Eye (tissue), 1 donor: ENCODE results near the gene ANP32B.
"Not testable (repeated sequence)": the region's sequence is repeated elsewhere in the genome, so short reads cannot be mapped to it uniquely, and the experiment has no call there.

ENCODE experiments used
- DNase-seq: peaks from one replicate; pipeline ENCODE4 v3.0.0-alpha.2; 2015

The ANP32B gene

DNA sequence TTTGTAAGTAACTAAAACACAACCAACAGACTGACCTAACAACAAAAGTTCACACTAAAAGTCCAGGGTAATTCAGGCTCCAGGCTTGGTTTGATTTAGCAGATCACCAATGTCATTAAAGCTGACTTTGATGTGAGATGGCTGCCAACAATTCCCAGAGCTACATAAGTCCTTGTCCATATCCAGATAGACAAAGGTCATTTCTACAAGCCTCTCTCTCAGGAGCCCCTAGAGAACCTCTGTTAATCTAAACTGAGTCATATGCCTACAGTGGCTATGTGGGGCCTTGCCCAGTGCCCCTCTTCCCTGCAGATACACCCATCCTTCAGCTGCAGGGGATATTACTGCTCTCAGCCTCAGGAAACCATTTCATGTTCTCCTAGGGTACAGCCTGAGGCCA is 18.2 kb upstream of the ANP32B start:
- no peak for DNase-seq

DNA sequence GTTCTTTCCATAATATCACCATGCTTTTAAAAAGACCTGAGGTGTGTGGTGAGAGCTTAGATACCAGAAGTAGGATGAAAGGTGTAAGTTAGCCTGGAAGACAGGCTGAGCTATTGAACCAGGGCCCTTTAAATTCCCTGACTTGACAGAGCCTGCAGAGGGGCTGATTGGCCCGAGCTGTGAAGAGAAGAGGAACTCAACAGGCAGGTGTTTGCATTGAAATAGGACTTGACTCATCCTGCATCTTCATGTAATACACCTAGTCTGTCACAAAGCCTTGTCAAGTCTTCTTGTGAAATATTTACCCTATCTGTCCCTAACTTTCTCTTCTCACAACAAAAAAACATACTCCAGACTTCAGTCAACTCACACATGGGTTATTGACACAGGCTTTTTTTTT is 16.6 kb upstream of the ANP32B start:
- DNase-seq: no peak

DNA sequence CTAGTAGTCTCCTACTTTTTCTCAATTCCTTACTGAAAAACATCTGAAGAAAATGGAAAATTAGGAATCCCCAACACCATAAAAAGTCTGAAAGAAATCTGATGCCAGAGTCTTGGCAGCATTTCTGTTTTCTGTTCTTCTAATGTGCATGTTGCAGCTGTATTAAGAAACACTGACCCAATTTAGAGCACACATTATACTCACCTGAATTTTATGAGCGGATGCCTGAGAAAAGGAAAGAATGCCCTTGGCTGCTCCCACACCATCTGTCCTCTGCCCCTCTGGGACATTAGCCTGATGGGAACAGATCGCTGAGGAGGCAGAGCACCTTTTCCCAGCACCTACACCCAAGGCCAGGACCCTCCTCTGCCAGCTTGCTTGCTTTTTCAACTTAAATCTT is 14.1 kb upstream of the ANP32B start:
- no peak for DNase-seq

DNA sequence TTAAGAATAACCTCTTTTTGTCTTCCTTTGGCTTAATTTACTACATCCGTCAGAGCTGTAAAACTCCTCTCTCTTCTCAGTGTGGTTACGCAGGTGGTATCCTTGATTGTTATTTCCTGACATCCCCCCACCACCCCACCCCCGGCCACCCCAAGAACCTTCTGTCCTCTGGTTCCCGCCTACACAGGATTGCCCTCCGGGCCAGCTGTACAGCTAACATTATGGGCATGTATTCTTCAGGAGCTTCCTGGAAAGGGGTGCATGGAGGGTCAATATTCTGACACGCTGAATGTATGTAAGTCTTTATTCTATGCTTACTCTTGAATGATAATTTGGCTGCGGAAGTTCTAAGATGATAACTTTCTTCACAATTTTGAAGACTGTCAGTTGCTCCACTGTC is 13.0 kb upstream of the ANP32B start:
- DNase-seq: no peak

DNA sequence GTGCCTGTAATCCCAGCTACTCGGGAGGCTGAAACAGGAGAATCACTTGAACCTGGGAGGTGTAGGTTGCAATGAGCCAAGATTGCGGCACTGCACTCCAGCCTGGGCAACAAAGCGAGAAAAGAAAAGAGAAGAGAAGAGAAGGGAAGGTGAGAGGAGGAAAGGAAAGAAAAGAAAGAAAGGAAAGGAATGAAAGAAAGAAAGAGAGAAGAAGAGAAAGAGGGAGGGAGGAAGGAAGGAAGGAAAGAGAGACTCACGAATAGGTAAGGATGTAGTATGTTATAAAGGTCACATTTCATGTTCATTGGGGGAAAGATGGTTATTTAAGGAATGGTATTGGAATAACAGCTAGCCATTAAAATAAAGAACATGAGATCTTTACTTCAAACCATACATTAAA is 10.4 kb upstream of the ANP32B start:
- no peak for DNase-seq

DNA sequence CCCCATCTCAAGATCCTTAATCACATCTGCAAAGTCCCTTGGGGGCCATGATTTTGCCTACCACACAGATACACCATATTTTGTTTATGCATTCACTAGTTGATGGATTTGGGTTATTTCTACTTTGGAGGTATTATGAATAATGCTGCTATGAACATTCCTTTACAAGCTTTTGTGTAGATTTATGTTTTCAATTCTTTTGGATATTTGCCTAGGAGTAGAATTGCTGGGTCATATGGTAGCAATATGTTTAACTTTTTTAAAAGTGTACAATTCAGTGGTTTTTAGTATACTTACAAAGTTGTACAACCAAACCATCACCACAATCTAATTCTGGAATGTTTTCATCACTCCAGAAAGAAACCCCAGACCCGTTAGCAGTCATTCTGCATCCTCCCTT is 7.8 kb upstream of the ANP32B start:
- no peak for DNase-seq

DNA sequence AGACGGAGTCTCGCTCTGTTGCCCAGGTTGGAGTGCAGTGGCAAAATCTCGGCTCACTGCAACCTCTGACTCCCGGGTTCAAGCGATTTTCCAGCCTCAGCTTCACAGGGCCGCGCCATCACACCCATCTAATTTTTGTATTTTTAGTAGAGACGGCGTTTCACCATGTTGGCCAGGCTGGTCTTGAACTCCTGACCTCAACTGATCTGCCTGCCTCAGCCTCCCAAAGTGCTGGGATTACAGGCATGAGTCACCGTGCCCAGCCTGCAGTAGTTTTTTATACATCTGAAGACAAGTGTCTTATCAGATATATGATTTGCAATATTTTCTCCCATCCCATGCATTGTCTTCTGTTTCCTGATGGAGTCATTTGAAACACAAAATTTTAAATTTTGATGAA is 6.5 kb upstream of the ANP32B start:
- DNase-seq: not testable (repeated sequence)

DNA sequence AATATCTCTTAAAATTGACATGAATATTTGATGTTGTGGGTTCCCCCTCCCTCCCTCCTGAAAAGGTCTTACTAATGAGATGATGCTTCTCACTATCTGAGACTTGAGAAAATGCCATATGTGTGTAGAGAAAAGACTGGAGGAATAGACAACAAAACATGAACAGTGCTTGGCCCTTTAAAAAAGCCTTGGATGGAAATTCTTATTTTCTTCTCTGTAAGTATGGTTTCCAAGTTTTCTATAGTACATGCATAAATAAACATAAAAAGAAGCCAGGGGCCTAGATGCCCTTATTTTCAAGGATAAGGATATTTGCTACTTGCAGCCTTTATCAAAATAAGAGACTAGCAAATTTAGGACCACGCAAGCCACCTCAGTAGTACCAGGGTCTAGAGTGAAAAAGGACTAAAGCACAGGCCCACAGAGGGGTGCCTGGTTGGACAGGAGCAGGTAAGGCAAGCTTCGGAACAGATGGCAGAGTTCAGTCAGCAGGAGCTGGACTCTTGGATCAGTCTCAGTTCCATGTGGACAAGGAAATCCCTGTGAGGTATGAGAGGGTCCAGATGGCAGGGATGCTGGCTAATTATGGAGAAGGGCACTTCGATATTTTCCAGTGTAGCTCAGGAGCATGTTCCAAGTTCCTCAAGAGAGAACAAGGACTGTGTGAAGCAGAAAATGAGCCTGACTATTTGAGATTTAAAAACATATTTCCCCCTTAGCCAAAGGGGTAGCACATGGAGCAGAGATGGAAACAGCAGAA is 4.6 kb upstream of the ANP32B start:
- DNase-seq: peak; percentile 29

DNA sequence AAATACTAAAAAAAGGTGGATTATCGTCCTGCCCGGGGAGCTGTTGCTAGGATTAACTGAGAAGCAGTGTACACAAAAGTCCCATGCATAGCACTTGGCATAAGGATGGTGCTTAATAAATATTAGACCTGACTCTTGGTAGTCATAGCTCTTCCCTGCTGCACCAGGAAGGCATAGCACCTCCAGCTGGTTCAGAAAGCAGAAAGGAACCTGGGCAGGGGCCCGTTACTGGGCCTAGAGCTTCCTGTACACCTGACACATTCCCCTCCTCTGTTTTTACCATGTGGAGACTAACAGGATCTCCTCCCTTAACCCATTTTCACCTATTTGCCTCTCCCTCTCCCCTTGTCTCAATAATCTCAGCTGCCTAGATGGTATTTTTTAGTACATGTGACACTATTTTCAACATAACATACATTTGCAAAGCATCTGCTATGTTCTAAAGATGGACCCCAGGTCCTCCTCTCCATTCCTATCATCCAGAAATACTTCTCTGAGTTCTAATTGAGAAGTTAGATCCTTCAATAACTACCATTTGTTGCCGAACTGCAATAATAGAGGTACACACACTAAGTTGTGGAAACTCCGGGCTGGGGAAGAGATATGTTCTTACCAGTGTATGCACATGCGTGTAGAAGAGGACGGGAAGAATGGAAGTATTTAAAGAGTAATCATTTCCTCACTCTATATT is 3.2 kb upstream of the ANP32B start:
- no peak for DNase-seq

DNA sequence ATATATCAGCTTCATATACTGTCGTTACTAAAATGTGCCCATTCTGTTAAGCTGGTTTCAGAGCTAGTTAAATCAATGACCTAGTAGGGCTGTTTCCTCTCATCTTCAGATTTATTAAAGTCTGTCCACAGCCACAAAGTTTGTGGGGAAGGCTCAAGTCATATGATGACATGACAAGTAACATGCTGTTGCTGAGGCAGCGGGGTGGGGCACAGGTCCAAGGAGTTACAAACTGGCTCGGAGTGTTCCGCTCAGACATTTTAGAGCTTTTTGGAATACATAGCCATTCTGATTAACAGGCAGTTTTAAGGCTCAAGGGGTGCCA is 2.7 kb upstream of the ANP32B start:
- no peak for DNase-seq

DNA sequence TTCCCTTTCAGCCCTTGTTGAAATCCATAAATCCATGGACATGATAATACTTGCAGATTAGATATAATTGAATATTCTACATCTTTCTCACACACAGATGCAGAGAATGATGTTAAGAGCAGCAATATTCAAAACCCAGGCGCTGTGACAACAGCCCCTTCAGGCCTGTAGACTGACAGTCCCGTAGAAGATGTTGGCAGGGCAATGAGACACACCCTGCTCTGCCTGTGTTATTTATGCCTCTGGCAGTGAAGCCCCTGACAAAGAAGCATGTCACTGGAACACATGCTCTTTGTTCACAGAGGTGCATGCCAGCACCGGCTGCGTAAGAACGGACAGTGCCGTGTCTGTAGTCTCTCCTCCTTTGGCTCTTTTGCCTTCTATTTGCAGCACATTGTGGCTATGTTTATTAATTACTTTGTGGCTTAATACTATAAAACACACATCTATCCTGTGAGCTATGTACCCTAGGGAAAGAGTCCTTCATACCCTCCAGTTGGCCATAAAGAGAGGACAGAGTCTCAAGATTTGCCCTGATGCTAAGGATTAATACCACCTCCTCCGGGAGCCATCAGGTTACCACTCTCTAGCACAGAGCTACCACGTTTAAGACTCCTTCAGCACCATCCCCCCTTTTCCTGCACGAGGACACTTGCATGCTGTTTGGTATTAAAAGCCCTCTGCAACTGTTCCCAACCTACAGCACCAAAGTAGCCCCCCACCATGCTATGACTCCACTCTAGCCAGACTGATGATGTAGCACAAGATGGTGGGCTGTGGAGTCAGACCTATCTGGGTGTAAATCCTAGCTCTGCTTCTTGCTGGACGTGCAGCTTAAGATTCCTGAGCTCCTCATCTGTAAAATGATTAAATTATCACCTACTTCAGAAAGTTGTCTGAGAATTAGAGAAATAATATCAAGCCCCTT is 2.0 kb upstream of the ANP32B start:
- DNase-seq: peak; percentile 48

DNA sequence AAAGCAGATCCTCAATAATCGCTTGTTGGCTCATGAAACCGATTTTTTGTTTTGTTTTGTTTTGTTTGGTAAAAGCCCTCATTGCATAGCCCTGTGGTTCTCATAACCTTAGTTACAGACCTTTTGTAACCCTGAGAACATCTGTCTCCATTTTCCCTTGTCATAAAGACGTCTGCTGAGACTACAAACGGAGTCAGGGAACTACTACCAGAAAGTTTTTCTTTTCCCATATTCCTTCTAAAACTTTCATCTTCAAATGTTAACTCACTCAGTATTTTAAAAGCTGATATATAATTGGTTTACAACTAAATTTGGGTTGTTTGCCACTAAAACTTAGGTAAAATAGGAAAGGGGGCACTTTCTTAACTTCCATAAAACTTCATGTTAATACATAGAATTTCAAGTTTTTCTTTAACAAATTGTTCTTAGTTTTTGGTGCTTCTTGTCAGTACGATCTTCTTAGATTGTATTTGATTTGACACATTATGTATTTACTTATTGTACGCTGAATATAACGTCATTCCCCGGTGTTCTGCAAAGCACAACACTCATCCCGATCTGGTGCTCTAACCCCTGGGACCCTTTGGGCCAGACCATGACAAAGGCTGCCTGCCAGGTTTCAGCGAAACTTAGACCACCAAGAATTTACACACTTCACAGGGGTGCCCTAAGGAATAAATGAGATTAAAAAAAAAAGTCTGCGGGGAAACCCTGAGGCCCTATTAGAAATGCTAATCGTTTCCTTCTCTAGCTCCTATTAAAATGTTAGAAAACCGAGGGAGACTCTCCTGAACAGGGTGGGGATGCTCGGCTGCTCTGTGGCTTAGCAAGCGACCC is 1.1 kb upstream of the ANP32B start:
- DNase-seq: peak; percentile 38

DNA sequence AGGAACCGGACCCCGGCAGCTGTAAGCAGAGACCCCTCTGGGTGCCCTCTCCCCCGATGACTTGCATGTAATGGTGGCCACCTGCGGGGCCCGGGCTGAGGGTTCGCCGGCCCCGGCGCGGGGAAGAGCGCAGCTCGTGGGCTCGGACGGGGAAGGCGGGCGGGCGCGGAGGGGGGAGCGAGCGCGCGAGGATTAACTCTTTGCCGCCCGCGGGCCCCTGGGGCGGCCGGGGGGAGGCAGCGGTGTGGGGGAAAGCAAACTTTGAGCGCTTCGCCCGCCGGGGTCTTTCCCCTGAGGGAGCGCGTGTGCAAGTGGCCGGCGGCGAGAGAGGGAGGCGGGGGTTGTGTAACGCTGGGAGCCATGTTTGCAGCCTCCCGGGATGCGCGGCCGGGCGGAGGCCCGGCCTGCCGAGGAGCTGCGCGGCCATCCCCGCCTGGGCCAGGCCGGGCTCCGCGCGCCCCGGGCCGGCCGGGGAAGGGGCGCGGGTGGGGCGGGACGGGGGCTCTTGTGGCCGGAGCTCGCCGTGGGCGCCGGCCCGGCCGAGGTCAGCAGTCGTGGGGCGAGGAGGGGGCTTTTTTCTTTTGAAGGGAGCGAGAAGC is 547 bp downstream of the ANP32B start:
- peak; percentile 91 for DNase-seq

DNA sequence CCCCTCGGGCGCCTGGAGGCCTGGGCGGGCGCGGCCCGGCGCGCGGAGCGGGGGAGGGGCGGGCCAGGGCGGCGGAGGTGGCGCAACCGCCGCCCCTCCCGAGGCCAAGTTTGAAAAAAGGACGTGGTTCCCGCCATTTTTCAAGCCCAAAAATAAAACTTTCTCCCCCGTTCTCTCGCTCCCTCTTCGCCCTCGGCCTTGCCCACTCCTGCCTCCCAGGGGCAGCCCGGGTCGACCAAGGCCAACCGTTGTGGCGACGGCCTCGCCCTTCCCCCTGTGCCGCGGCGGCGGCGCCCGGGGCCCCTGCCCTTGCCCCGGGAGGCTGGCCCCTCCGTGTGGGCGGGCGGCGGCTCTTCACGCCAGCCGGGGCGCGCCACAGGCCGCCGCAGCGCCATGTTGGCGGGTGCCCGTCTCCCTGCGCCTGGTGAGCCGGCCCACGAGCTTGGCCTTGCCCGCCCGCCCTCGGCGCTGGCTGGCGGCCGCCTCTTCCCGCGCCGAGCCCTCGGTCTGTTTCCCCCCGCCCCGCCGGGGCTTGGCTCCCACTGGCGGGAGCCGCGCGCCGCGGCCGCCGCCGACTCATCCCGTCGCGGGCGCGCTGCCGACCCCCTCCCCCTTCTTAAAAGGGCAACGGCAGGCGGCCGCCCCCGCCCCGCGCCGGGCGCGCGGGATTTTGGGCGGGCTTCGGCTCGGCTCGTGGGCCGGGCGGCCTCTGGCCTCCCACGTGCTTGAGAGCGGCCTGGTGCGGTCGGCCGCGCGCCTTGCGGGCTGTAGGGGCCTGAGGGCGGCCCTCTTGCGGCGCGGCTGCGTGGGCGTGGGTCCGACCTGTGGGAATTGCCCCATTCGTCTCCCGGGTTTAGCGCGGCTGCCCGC is 1.3 kb downstream of the ANP32B start:
- peak; percentile 90 for DNase-seq

DNA sequence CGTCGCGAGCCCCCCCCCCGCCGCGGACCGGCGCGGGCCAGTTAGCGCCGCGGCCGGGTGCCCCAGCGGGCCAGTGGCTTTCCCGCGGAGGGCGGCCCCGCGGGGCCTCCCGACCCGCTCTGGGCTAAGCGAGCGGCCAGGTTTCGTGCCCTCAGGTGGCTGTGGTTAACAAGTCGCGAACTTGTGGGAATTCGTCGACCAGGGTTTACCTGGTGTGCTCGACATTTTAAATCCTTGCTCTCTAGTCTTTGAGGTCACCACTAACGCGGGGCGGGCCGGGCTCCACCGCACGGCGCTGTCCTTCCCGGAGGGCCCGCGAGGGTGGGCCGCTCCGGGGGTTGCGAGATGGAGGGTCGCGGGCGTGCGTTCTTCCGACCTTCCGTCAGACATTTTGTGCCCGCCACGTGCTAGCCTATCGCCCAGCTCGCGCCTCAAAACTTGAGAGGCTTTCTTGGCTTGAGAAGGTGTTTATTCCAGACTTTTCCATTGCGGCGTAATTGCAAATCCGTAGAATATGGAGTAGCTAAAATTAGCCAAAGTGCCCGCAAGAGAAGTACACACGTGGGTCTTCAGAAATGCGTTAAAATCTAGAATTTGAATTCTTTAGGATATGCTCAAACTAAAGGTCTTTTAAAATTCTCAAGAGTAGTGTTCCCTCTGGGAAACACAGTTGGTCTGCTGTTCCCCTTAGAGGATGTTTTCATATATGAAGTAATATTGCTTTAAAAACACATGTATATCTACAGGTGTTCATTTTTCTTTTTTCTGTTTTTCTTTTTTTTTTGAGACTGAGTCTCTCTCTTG is 2.1 kb downstream of the ANP32B start:
- DNase-seq: peak; percentile 78

DNA sequence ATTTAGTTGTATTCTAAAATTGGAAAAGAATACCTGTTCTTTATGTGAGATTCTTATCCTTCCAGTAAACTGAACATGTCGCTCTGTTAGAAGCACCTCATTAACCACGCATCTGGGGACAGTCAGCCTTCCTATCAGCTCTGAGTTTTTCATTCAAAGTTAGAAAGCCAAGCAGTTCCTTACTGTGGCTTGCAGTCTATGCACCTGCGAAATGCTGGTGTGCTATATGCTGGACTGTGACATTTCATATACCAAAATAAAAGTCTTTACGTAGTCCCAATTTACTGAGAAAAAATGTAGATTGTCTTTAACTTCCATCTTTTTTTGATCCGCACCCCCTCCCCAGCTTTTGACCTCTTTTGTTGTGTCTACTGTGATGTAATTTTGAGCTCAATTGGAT is 4.3 kb downstream of the ANP32B start:
- DNase-seq: no peak

DNA sequence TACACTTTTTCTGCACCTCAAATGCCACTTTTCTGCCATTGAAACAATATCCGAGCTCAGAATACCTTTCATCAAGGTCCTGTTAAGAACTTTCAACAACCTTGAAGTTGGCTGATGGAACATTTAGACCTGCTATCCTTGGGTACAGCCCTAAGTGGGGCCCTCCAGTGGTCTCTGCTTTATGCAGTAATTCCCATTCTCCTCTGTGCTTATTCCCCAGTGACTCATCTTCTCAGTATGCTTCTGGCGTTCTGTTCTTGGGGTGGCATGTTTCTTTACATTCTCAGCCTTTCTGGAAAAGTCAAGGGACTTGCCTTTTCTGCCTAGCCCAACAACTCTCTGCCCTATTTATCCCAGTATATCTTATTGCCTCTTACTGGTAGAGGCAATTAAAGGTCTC is 7.1 kb downstream of the ANP32B start:
- DNase-seq: no peak

DNA sequence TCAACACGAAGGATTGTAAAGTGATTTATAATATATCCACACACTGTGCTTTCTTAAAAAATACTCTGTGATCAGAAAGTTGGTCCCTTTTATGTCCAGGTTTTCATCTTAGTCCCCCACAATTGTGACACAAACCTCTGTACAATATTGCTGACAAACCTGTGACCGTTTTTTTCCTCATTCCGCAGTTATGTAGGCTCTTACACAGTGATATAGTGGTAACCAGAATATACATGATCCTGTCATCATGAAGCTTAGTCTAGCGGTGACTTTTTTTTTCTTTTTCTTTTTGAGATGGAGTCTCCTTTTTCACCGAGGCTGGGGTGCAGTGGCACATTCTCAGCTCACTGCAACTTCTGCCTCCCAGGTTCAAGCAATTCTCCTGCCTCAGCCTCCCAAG is 8.7 kb downstream of the ANP32B start:
- DNase-seq: no peak

DNA sequence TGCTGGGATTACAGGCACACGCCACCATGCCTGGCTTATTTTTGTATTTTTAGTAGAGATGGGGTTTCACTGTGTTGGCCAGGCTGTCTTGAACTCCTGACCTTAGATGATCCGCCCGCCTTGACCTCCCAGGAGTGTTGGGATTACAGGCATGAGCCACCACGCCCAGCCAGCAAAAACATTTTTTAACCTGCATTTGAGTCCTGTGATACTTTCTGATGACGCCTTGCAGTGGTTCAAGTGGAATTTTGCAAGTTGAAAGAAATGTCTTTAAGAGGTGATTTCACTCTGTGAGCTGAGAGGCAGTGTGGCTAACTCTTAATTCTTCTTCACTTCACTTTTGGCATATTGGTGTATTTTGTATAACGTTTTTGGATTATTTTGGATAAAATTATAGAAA is 9.1 kb downstream of the ANP32B start:
- no peak for DNase-seq

DNA sequence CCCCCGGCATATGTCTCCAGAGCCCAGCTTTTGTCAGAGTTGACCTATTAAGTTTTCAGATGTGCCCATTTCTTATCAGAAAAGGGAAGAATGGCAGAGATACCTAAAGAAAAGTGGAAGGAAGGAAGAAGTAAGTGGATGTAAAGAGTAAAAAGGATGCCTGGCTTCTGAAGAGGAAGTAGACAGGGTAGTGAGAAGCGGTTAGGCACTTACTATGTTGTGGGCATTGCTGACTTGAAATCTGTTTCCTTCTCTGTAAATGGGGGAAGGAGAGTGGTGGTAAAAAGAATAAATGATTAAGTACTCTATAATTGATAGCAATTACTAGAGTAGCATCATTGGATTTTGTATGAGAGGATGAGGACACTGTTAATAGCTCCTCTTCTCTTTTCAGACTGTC is 9.9 kb downstream of the ANP32B start:
- DNase-seq: no peak

DNA sequence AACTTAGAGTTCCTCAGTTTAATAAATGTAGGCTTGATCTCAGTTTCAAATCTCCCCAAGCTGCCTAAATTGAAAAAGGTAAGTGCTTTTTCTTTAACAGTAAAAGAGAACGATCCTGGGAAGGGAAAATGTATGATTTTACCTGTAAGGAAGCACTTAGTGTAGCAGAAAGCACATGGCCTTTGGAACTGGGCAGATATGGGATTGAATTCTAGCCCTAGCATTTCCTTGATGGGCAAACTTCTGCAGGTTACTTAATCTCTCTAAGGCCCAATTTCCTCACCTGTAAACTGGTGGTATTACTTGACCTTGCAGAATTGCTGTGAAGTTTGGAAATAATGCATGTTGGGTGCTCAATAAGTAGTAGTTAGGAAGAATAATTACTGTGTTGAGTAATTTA is 11.6 kb downstream of the ANP32B start:
- DNase-seq: no peak
